Heart left ventricle (tissue), 16 donors: ENCODE results near the gene GATAD2B. TPM values are rescaled to one million over a fixed set of nuclear protein-coding genes. Genes with fewer than 3 reads are reported as not detected.

ENCODE experiments used
- ATAC-seq, 4 donors: fragments of 200-7000 bp; cut with Tn5 transposase; one replicate each; pipeline ENCODE4 v1.9.1; 2020 to 2022; ENCODE audit warnings: moderate library complexity in 4 of 4, mild to moderate bottlenecking in 3 of 4, moderate number of reproducible peaks in 1 of 4
- DNase-seq, 5 donors: peaks; one replicate each; pipeline ENCODE4 v3.0.0-alpha.2; 2020
- H3K27ac ChIP-seq, 12 donors: fragments of 200-600 bp; sonication (generic) in 4 of 12; one replicate each; pipeline versions ENCODE4 v1.5.0 to v1.8.0; 2016 to 2022; ENCODE audit warnings: mild to moderate bottlenecking in 2 of 12
- H3K27me3 ChIP-seq, 9 donors: fragments of 200-600 bp; sonication (generic) in 2 of 9; one replicate each; pipeline versions ENCODE4 v1.5.1 to v1.8.0; 2016 to 2022; ENCODE audit warnings: mild to moderate bottlenecking in 3 of 9
- H3K36me3 ChIP-seq, 9 donors: fragments of 200-600 bp; sonication (generic) in 2 of 9; one replicate each; pipeline versions ENCODE4 v1.5.0 to v1.8.0; 2018 to 2022; ENCODE audit warnings: mild to moderate bottlenecking in 2 of 9
- H3K4me1 ChIP-seq, 12 donors: fragments of 200-600 bp; sonication (generic) in 4 of 12; one replicate each; pipeline versions ENCODE4 v1.5.0 to v1.8.0; 2016 to 2022; ENCODE audit warnings: mild to moderate bottlenecking in 3 of 12
- H3K4me3 ChIP-seq, 12 donors: fragments of 200-600 bp; sonication (generic) in 4 of 12; one replicate each; pipeline versions ENCODE4 v1.5.0 to v1.8.0; 2017 to 2022; ENCODE audit warnings: mild to moderate bottlenecking in 9 of 12, moderate library complexity in 4 of 12
- H3K9me3 ChIP-seq, 12 donors: fragments of 200-600 bp; sonication (generic) in 4 of 12; one replicate each; pipeline versions ENCODE4 v1.5.0 to v1.8.0; 2016 to 2022; ENCODE audit warnings: mild to moderate bottlenecking in 1 of 12
- POLR2A ChIP-seq, 2 donors: fragments of 450-650 bp; IDR thresholded peaks; one replicate each; pipeline ENCODE4 v1.6.1; 2017; ENCODE audit warnings: antibody characterized with exemption in 2 of 2, mild to moderate bottlenecking in 2 of 2, moderate library complexity in 2 of 2
- WGBS, 4 donors: extraction: QIAGEN DNeasy Blood & Tissue Kit in 2 of 4; methylation state at CpG; one replicate each; pipeline versions ENCODE4 v1.1.5 to v1.1.7; 2013 to 2018; 5-methylcytosine and 5-hydroxymethylcytosine counted together
- intact Hi-C, 10 donors: fragments of 100-400 bp; cut with DNase I; formaldehyde crosslinking; loops; one replicate each; pipeline versions ENCODE4 v1.11.1 to v1.14.2; 2022
- polyA plus RNA-seq, 2 donors: library from polyadenylated mRNA; stranded (reverse); fragments of 200-250 nt; gene quantifications; one replicate each; pipeline ENCODE4 v1.2.3, GENCODE V29; 2013
- total RNA-seq, 9 donors: library from RNA; depleted of rRNA in 2 of 9; stranded (reverse); fragments of >200 nt in 2 of 9; fragmentation: NEBNext Ultra II Directional in 3 of 9; extraction: Animal tissue kit (Norgen Biotek cat#: 25700) in 3 of 9; gene quantifications; one replicate each; pipeline versions ENCODE4 v1.1.0 to v1.2.4, GENCODE V29; 2016 to 2023
- TF ChIP-seq, protein P1 (sequence below), 12 donors: fragments of 200-600 bp; sonication (generic) in 4 of 12; IDR thresholded peaks; one replicate each; pipeline versions ENCODE4 v1.5.0 to v1.8.0; 2018 to 2022; ENCODE audit warnings: antibody characterized with exemption in 12 of 12, mild to moderate bottlenecking in 5 of 12
- donor health status: ischemic (EF 13 %, LVEDD 7.1; RV severe dilation, severe dysfunction).
- donor health status: healthy with polysubstance abuse.
- donor health status: DM: no; HTN: yes; CAD: no.
- donor health status: DM: no; HTN: no; CAD: no.
- donor health status: ischemic (EF 25% LVEDD 6.9; RV normal size, moderate dysfunction).
- donor health status: ischemic (EF 25% LVEDD 5.7; RV mildly dilated, moderate dysfunction).
- donor health status: healthy.
- donor health status: DM: yes; HTN: yes; CAD: no.
- donor health status: ischemic (EF 35%, LVEDD 5.7; RV mildly dilated, moderate dysfunction).
- donor health status: nonischemic (EF 11% LVEDD 7.7; RV severe dilation, severe dysfunction).
- donor health status: DM: yes; HTN: yes; CAD: no.
- donor health status: PGD.
- donor health status: ischemic (EF 29% LVEDD 5.4; RV normal size, mild dysfunction).
- donor health status: nonischemic (EF 23%, LVEDD 6.1; RV moderate dilation, normal function).

The GATAD2B gene
- total and polyA plus RNA-seq, 11 donors, result 5.6 to 53.9 (median 34.5) TPM

DNA sequence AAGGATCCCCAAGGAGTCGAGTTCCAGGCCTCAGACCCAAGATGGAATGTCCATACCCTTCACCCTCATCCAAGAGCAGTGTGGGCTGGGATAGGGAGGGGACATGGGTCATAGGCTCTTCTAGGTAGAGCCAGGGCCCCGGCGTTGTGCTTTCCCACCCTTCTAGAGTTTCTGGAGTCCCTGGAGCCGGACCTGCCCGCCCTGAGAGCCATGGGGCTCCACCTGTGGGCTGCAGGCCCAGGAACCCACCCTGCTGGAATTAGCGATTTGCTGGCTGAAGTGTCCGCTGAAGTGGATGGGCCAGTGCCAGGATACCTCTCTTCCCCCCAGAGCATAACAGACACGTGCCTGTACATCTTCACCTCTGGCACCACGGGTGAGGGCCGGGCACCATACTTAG is 146.4 kb downstream of the GATAD2B start:
- H3K27me3 ChIP-seq, result no peaks in the 10 kb centered on the region
- DNase-seq (peak in 1 of 5 donors; percentile 27), ATAC-seq (no peak)
- peak overlapping the region in 11 of 12 donors; percentile 74 to 95 (median 84) for H3K27ac ChIP-seq
- intact Hi-C loops, result no loop called here
- 53 to 63% (median 58%) methylated on average over 7 to 10 of the region's 10 CpGs for WGBS, 4 donors
- no peak for TF ChIP-seq POLR2A (IDR thresholded peaks at IDR 0.05)
- TF ChIP-seq, protein P1, sequence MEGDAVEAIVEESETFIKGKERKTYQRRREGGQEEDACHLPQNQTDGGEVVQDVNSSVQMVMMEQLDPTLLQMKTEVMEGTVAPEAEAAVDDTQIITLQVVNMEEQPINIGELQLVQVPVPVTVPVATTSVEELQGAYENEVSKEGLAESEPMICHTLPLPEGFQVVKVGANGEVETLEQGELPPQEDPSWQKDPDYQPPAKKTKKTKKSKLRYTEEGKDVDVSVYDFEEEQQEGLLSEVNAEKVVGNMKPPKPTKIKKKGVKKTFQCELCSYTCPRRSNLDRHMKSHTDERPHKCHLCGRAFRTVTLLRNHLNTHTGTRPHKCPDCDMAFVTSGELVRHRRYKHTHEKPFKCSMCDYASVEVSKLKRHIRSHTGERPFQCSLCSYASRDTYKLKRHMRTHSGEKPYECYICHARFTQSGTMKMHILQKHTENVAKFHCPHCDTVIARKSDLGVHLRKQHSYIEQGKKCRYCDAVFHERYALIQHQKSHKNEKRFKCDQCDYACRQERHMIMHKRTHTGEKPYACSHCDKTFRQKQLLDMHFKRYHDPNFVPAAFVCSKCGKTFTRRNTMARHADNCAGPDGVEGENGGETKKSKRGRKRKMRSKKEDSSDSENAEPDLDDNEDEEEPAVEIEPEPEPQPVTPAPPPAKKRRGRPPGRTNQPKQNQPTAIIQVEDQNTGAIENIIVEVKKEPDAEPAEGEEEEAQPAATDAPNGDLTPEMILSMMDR (IDR thresholded peaks at IDR 0.05), result no peak
- H3K4me1 ChIP-seq, result peaks cover 5 to 89% (median 64%) of the 10 kb centered on the region in 12 donors
- peak overlapping the region; percentile 57 to 91 (median 78) for H3K4me3 ChIP-seq
- peaks cover 0 to 33% (median 18%) of the 10 kb centered on the region in 9 donors for H3K36me3 ChIP-seq
- H3K9me3 ChIP-seq, result no peaks in the 10 kb centered on the region

DNA sequence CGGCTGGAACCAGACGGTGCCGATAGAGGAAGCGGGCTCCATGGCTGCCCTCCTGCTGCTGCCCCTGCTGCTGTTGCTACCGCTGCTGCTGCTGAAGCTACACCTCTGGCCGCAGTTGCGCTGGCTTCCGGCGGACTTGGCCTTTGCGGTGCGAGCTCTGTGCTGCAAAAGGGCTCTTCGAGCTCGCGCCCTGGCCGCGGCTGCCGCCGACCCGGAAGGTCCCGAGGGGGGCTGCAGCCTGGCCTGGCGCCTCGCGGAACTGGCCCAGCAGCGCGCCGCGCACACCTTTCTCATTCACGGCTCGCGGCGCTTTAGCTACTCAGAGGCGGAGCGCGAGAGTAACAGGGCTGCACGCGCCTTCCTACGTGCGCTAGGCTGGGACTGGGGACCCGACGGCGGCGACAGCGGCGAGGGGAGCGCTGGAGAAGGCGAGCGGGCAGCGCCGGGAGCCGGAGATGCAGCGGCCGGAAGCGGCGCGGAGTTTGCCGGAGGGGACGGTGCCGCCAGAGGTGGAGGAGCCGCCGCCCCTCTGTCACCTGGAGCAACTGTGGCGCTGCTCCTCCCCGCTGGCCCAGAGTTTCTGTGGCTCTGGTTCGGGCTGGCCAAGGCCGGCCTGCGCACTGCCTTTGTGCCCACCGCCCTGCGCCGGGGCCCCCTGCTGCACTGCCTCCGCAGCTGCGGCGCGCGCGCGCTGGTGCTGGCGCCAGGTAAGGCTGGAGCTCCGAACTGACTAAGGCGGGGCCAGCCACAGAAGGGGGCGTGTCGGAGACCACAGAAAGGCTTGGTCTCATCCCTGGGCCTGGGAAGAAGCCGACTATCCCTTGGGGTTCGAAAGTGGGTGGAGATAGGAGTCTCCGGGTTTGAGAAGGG is 147.1 kb downstream of the GATAD2B start:
- WGBS, 4 donors, result 0 to 1% (median 1%) methylated on average over 23 to 83 of the region's 83 CpGs
- TF ChIP-seq POLR2A (IDR thresholded peaks at IDR 0.05), result no peak
- TF ChIP-seq, protein P1 (IDR thresholded peaks at IDR 0.05), result peak in 1 of 12 donors; percentile 2
- ATAC-seq, result peak in 3 of 4 donors; percentile 6 to 43 (median 37)

GRCh38 chr1:153774780-153775457 is 147.9 kb downstream of the GATAD2B start, which contains the start of gene SLC27A3:
SLC27A3 (plus strand) TSS chr1:153775407; CDS start chr1:153775498, 91 bp downstream.
- Histone ChIP-seq H3K27me3 (no peaks in the 10 kb centered on the region), H3K36me3 (peaks cover 0 to 41% (median 29%) of the 10 kb centered on the region in 9 donors), H3K4me3 (peak within 1 kb of the TSS; percentile 57 to 91 (median 78)), H3K27ac (peak within 1 kb of the TSS; percentile 74 to 95 (median 85)), H3K9me3 (no peaks in the 10 kb centered on the region), H3K4me1 (peaks cover 8 to 90% (median 67%) of the 10 kb centered on the region in 12 donors)
- TF ChIP-seq, protein P1 (IDR thresholded peaks at IDR 0.05), result no peak
- no peak for TF ChIP-seq POLR2A (IDR thresholded peaks at IDR 0.05)
- 3 to 7% (median 4%) methylated on average over 19 to 35 of the region's 35 CpGs for WGBS, 4 donors
- intact Hi-C loops, result loop anchor here in 6 of 10 donors (2.0 to 5.0 kb wide), 4 partner anchors 14 to 203 kb away; partner anchors contain the start of gene NPR1 (in 3 of the 6)
- DNase-seq, result peak; percentile 68 to 90 (median 83)
- ATAC-seq, result peak; percentile 75 to 84 (median 81)

More for the DNA sequence above, 147.1 kb downstream of the GATAD2B start:
- peaks cover 7 to 91% (median 69%) of the 10 kb centered on the region in 12 donors for H3K4me1 ChIP-seq
- no peaks in the 10 kb centered on the region for H3K9me3 ChIP-seq
- peak overlapping the region; percentile 74 to 95 (median 85) for H3K27ac ChIP-seq
- intact Hi-C loops, result loop anchor here in 2 of 10 donors (2.0 kb wide), 2 partner anchors 15 to 25 kb away; no protein-coding TSS in a partner anchor
- no peaks in the 10 kb centered on the region for H3K27me3 ChIP-seq
- DNase-seq, result peak; percentile 66 to 87 (median 71)
- H3K36me3 ChIP-seq, result peaks cover 0 to 38% (median 22%) of the 10 kb centered on the region in 9 donors
- H3K4me3 ChIP-seq, result peak overlapping the region; percentile 57 to 91 (median 78)
